IPS-NIHi7 (cell line): ENCODE measurements around the gene GRM3.
A peak's percentile ranks its signal among the peaks of the same experiment; 100 is the strongest.
"Not testable (repeated sequence)": the region's sequence is repeated elsewhere in the genome, so short reads cannot be mapped to it uniquely, and the experiment has no call there.

Experiments used
- DNase-seq: peaks from one replicate; pipeline ENCODE4 v3.0.0; 2012; ENCODE audit warnings: mixed read lengths; ENCODE audit errors: extremely low spot score

The GRM3 gene

GRCh38 chr7:86643561-86644281 is at the start of gene GRM3:
TSS of gene GRM3 (plus strand) at chr7:86643909. CDS start at chr7:86765146, 121,237 bp downstream.
- peak; percentile 85 for DNase-seq

GRCh38 chr7:86598311-86598710 is 45.4 kb upstream of the GRM3 start:
- peak; percentile 65 for DNase-seq

DNA sequence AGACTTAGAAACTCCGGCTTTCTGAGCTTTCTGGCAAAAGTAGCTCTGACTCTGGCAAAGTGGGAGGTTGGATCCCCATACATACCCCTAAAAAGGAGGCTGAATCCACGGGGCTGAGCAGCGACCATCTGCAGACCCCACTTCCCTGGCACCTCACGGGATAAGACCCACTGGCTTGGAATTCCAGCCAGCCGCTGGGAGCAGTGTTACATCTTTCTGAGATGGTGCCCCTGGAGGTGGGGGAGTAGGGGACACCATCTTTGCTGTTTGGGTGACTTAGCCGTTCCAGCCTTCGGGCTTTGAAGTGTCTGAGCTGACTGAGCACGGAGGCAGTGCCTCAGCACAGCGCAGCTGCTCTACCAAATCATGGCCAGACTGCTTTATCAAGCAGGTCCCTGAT is 45.0 kb upstream of the GRM3 start:
- DNase-seq = no peak

GRCh38 chr7:86600506-86601290 is 43.0 kb upstream of the GRM3 start:
- DNase-seq = peak; percentile 24

DNA sequence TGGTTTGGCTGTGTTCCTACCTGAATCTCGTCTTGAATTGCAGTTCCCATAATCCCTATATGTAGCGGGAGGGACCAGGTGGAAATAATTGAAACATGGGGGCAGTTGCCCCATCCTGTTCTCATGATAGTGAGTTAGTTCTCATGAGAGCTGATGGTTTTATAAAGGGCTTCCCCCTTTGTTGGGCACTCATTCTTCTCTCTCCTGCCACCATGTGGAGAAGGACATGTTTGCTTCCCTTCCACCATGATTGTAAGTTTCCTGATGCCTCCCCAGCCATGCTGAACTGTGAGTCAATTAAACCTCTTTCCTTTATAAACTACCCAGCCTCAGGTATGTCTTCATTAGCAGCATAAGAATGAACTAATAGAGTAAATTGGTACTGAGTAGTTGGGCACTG is 28.0 kb upstream of the GRM3 start:
- DNase-seq = not testable (repeated sequence)

GRCh38 chr7:86644282-86645224 is 844 bp downstream of the GRM3 start:
- DNase-seq = peak; percentile 35

DNA sequence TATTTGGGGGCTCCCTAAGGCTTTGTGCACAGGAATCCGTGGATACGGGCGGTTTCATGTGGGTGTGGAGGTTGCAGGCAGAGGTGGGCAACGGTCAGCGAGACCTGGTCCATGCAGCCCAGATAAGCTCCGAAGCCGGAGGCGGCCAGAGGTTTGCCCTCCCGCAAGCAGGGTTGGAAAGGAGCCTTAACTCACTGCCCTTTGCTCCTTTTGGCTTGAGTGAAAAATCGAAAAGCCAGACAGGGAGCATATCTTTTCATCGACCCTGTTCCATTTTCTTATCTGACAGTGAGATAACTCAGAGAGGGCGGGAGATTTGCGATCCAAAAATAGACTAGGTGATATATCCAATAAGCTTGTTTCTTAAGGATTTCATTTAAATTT is 1.5 kb downstream of the GRM3 start:
- peak; percentile 11 for DNase-seq

- DNase-seq = no peak
Observed at GRCh38 chr7:86645676-86646276, 2.1 kb downstream of the GRM3 start.

DNA sequence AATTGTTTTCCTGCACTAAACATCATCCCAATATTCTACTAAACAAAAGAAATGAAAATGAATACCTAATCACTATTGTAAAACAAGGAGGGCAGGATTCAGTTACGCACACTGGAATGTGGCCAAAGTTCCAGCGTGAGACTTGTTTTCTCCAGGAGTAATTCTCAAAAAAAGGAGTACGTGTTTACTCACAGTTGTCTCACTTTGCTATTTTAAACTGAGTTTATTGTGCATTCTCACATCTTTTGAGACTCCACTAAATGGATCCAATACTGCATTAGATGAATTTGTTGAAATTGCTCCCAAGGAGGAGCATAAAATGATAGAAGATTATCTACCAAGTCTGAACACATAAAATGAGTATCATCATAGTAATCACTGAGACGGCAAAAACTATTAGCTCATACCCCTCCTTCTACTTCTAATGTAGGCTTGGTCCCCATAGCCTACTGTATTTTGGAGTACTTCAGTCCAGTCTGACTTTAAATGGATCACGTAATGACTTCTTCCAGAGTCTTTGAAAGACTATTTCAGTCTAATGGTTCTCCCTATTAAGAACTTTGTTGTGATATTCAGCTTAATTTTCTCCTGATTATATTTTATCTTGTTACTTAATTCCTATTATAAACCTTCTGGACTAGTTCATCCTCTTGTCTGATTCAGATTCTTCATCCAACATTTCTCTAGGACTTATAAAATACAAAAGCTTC is 3.8 kb downstream of the GRM3 start:
- DNase-seq = no peak

DNA sequence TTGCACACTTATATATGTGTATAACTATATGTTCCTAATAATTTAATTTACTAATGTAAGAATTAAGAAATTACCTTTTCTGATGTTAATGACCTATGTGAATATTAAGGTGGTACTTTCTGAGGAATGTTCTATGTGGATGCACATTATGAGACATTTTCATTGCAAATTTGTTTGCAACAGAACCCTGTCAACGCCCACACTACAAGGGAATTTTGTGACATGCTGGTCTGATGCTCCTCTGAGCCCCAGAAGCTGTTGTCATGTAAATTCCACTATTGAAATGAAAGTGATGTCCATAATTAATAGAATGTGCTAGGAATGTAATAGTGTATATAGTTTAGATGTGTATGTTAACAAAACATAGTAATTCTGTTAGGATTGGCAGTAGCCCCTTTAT is 4.5 kb downstream of the GRM3 start:
- DNase-seq = no peak

- peak; percentile 36 for DNase-seq
Observed at GRCh38 chr7:86653919-86654659, 10.4 kb downstream of the GRM3 start.

DNA sequence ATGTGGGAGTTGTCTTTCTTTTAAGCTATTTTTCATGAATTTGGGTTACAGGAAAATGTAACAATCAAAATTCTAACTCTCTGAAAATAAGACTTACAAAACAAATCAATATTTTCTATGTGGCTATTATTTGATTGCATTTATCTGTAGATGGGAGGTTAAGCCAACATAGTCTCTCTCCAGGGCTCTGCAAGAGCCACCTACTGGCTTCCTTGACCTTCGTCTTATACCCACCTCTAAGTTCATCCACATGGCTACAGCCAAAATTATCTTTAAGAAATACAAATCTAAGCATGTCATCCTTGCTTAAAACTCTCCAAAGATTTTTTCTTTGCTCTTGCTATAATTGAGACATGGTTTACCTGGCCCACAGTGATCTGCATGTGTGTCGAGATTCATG is 14.2 kb downstream of the GRM3 start:
- DNase-seq = no peak

- DNase-seq = no peak
Observed at GRCh38 chr7:86660950-86661462, 17.3 kb downstream of the GRM3 start.

GRCh38 chr7:86664486-86664885 is 20.8 kb downstream of the GRM3 start:
- DNase-seq = no peak

DNA sequence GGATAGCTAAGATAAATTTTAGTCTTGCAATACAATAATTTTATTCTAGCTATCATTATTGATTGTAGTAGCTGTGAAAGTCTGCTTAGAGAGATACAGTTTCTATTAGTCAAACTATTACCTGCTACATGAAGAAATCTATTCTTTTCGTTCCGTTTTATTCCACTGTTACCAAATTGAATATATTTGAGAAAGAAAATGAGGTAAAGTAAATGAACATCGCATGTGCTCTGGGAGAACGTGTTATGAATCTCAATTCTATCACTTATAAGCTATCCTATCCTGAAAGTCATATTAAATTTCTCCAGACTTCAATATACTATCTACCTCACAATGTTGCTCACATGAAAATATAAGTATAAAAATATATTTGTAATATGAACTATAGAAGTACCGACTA is 21.3 kb downstream of the GRM3 start:
- DNase-seq = no peak

DNA sequence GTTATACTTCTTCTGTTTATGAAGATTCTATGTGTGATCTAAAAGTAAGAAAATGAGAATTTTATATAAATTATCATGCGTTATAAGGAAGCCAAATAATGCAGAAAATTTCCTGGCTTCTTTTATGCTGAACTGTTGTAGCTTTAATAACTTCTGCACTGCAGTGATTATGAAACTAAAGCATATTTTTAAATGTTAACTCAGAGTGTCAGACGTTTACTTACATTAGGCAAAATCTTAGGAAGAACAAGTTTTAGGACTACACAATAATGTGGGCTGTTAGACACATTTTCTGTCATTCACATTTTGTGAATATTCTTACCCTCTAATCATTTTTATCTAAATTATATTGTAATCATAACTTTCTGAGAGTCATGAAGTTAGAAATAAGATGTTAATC is 22.0 kb downstream of the GRM3 start:
- no peak for DNase-seq

- peak; percentile 44 for DNase-seq
Observed at GRCh38 chr7:86667732-86668131, 24.0 kb downstream of the GRM3 start.

DNA sequence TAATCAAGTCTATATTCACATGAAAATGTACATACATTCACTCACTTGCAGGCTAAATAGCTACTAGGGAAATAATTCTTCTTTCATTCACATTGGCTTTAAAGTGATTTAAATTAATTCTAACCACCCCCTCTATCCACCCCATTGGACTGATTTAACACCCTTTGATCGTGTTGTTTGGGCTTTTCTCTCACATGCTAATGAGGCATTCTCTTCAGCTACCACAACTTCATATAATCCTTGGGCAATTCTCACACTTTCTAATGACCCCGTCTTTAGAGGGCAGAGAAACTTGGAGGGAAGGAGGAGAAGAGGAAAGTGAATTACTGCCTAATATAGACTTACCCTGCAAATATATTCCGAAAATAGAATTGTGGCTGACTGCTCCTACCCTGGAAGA is 24.6 kb downstream of the GRM3 start:
- DNase-seq = peak; percentile 14

DNA sequence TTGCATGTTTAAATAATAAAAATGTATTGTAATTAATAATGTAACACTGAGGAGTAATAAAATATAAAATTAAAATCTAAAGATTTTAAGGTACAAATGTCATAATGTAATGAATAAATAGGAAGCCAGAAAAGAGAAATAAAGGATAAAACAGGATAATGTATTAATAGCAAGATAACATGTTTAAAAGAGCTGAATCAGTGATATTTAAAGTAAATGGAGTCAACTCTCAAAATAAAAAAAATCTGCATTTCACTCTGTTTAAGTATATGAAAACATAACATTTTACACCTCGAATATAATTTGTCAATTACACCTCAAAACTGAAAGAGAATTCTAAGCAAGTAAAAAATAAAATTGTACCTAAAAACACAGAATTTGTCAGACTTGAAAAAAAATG is 44.1 kb downstream of the GRM3 start:
- DNase-seq = no peak

- DNase-seq = no peak
Observed at GRCh38 chr7:86689363-86689762, 45.7 kb downstream of the GRM3 start.
